NCI-H2196 (cell line): ENCODE data around the gene ENC1.

Source experiments
- DNase-seq: peaks from one replicate; lab custom pipeline; 2025; ENCODE audit not compliant: unreplicated experiment; lab: John Stamatoyannopoulos, UW

The ENC1 gene

GRCh38 chr5:74659172-74659571 is 18.6 kb upstream of the ENC1 start:
- DNase-seq: no peak

- no peak for DNase-seq
These were observed 16.6 kb upstream of the ENC1 start for GRCh38 chr5:74657165-74657564.

- no peak for DNase-seq
These were observed 15.2 kb upstream of the ENC1 start for GRCh38 chr5:74655716-74656115.

GRCh38 chr5:74655206-74655605 is 14.7 kb upstream of the ENC1 start:
- DNase-seq: no peak

GRCh38 chr5:74653991-74654390 is 13.5 kb upstream of the ENC1 start:
- DNase-seq: no peak

- DNase-seq: no peak
These were observed 12.0 kb upstream of the ENC1 start for GRCh38 chr5:74652576-74652975.

- DNase-seq: no peak
These were observed 11.2 kb upstream of the ENC1 start for GRCh38 chr5:74651710-74652109.

- DNase-seq: no peak
These were observed 9.0 kb upstream of the ENC1 start for GRCh38 chr5:74649421-74649973.

GRCh38 chr5:74648835-74649293 is 8.3 kb upstream of the ENC1 start:
- DNase-seq: peak; percentile 17

- peak; percentile 64 for DNase-seq
These were observed 6.6 kb upstream of the ENC1 start for GRCh38 chr5:74647096-74647495.

- DNase-seq: no peak
These were observed 2.6 kb upstream of the ENC1 start for GRCh38 chr5:74643111-74643562.

- no peak for DNase-seq
These were observed 2.0 kb upstream of the ENC1 start for GRCh38 chr5:74642543-74642863.

- no peak for DNase-seq
These were observed 1.4 kb upstream of the ENC1 start for GRCh38 chr5:74641735-74642542.

GRCh38 chr5:74640954-74641734 is 616 bp upstream of the ENC1 start:
- no peak for DNase-seq

- no peak for DNase-seq
These were observed 600 bp downstream of the ENC1 start for GRCh38 chr5:74639807-74640449.

- no peak for DNase-seq
These were observed 1.3 kb downstream of the ENC1 start for GRCh38 chr5:74638970-74639806.

GRCh38 chr5:74638544-74638969 is 2.0 kb downstream of the ENC1 start:
- DNase-seq: no peak

- no peak for DNase-seq
These were observed 4.0 kb downstream of the ENC1 start for GRCh38 chr5:74636552-74636951.

GRCh38 chr5:74636149-74636548 is 4.4 kb downstream of the ENC1 start:
- DNase-seq: no peak

GRCh38 chr5:74634611-74635286 is 5.8 kb downstream of the ENC1 start:
- DNase-seq: no peak
